Psoas muscle (tissue), 8 donors: ENCODE data around the gene CDK5R2. TPM values are rescaled to one million over a fixed set of nuclear protein-coding genes. Genes with fewer than 3 reads are reported as not detected.

Source experiments
- ATAC-seq, 4 donors: fragments of 200-7000 bp; cut with Tn5 transposase; one replicate each; pipeline ENCODE4 v1.9.1; 2020; ENCODE audit warnings: moderate library complexity in 3 of 4, mild to moderate bottlenecking in 2 of 4
- DNase-seq, 2 donors: peaks; one replicate each; pipeline ENCODE4 v3.0.0-alpha.2; 2020
- H3K27ac ChIP-seq: fragments of 200-600 bp; one replicate; pipeline ENCODE4 v1.8.0; 2022
- H3K27me3 ChIP-seq, 3 donors: fragments of 200-600 bp in 1 of 3; one replicate each; pipeline versions ENCODE4 v1.6.1 to v1.8.0; 2013 to 2022; ENCODE audit warnings: low read length in 2 of 3, mild to moderate bottlenecking in 2 of 3, moderate library complexity in 1 of 3; ENCODE audit not compliant: insufficient read depth in 3 of 3
- H3K36me3 ChIP-seq, 2 donors: fragments of 200-600 bp in 1 of 2; one replicate each; pipeline versions ENCODE4 v1.6.1 to v1.8.0; 2013 to 2022; ENCODE audit warnings: low read depth in 1 of 2, mild to moderate bottlenecking in 1 of 2, moderate library complexity in 1 of 2; ENCODE audit not compliant: insufficient read depth in 1 of 2
- H3K4me1 ChIP-seq: fragments of 200-600 bp; one replicate; pipeline ENCODE4 v1.8.0; 2022
- H3K4me3 ChIP-seq: fragments of 200-600 bp; one replicate; pipeline ENCODE4 v1.8.0; 2022; ENCODE audit warnings: mild to moderate bottlenecking
- H3K9me3 ChIP-seq: fragments of 200-600 bp; one replicate; pipeline ENCODE4 v1.8.0; 2022
- CTCF ChIP-seq: fragments of 200-600 bp; IDR thresholded peaks from one replicate; pipeline ENCODE4 v1.8.0; 2022; ENCODE audit warnings: antibody characterized with exemption
- WGBS, 3 donors: extraction: QIAGEN DNeasy Blood & Tissue Kit; methylation state at CpG; one replicate each; pipeline versions ENCODE4 v1.1.6 to v1.1.7; 2013; 5-methylcytosine and 5-hydroxymethylcytosine counted together
- intact Hi-C, 2 donors: fragments of 100-400 bp; cut with DNase I; formaldehyde crosslinking; loops; one replicate each; pipeline versions ENCODE4 v1.11.0 to v1.14.2; 2022
- polyA plus RNA-seq, 3 donors: library from polyadenylated mRNA; stranded (reverse); fragments of 200-250 nt; gene quantifications; one replicate each; pipeline ENCODE4 v1.2.3, GENCODE V29; 2013
- total RNA-seq, 4 donors: library from RNA; stranded (reverse); fragmentation: NEBNext Ultra II Directional in 2 of 4; extraction: Animal tissue kit (Norgen Biotek cat#: 25700) in 2 of 4; gene quantifications; one replicate each; pipeline versions ENCODE4 v1.2.1 to v1.2.4, GENCODE V29; 2021 to 2023
- donor health status: healthy with polysubstance abuse.
- donor health status: DM: no; HTN: no; CAD: no; lungs with moderate emphysema.
- donor health status: Bipolar disorder and iron deficiency.
- donor health status: healthy.
- donor health status: DM: yes; HTN: yes; CAD: no.
- donor health status: DM: no; HTN: no; CAD: no.
- donor health status: DM: no; HTN: no; CAD: no.
- donor health status: DM: yes; HTN: yes; CAD: no.

Gene CDK5R2
- total and polyA plus RNA-seq, 7 donors, result 0.03 TPM; not detected in 6

- intact Hi-C loops, result no loop called here
- ATAC-seq, result no peak
Observed at GRCh38 chr2:218988650-218989049, 29.2 kb downstream of the CDK5R2 start.

DNA sequence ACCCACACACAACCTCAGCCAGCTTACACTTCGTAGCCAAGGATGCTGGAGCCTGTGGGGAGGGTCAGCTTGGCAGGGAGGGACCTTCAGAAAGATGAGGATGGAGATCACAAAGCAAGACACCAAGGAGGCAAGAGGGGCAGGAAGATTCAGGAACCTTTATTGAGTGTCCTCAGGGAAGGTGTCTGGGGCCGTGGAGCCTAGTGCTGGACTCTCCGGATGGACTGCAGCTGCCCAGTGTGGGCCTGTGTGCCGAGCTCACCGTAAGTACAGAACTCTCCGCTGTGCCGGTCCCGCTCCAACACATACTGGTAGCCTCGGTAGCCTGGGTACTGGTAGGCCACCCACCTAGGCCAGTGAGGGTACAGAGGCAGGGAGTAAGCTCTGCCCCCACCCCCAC lies 30.6 kb downstream of the CDK5R2 start:
- Histone ChIP-seq H3K4me1 (peaks cover 12% of the 10 kb centered on the region), H3K27ac (no peak overlapping the region), H3K9me3 (no peaks in the 10 kb centered on the region), H3K36me3 (no peaks in the 10 kb centered on the region), H3K27me3 (peaks cover 0 to 98% (median 51%) of the 10 kb centered on the region in 3 donors), H3K4me3 (no peak overlapping the region)
- 5 to 13% (median 13%) methylated on average over 7 to 9 of the region's 9 CpGs for WGBS, 3 donors
- DNase-seq (no peak), ATAC-seq (no peak)
- intact Hi-C loops, result no loop called here
- TF ChIP-seq CTCF, result no peak

More at GRCh38 chr2:218988650-218989049, 29.2 kb downstream of the CDK5R2 start:
- no peak for TF ChIP-seq CTCF
- Histone ChIP-seq H3K9me3 (no peaks in the 10 kb centered on the region), H3K36me3 (no peaks in the 10 kb centered on the region), H3K27ac (no peak overlapping the region), H3K4me3 (no peak overlapping the region), H3K4me1 (peaks cover 13% of the 10 kb centered on the region), H3K27me3 (peaks cover 0 to 100% (median 52%) of the 10 kb centered on the region in 3 donors)
- peak in 1 of 2 donors; percentile 19 for DNase-seq
- WGBS, 3 donors, result 24 to 40% (median 35%) methylated on average over 2 of the region's 2 CpGs

DNA sequence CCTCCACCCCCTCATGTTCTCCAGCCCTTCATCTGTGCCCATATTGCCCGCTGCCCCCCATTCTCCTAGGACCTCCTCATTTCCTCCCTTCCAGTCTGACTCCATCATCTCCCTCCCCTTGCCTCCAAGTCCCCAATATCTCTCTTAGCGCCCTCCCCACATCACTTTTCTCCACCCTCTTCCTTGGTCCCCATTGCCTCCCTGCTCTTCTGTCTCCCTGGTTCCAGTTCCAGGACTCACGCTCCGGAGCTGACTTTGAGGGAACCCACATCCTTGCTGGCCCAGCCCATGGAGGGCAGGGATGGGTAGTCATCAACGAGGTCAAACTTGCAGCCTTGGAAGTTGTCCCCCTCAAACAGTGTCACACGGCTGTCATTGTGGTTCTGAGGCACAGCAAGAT lies 31.1 kb downstream of the CDK5R2 start:
- WGBS, 3 donors, result 15 to 16% (median 16%) methylated on average over 6 of the region's 6 CpGs
- ATAC-seq, result no peak

GRCh38 chr2:218991674-218992168 lies 32.3 kb downstream of the CDK5R2 start:
- Histone ChIP-seq H3K27me3 (peaks cover 0 to 95% (median 50%) of the 10 kb centered on the region in 3 donors), H3K4me1 (peaks cover 15% of the 10 kb centered on the region), H3K27ac (no peak overlapping the region), H3K9me3 (no peaks in the 10 kb centered on the region), H3K4me3 (no peak overlapping the region), H3K36me3 (no peaks in the 10 kb centered on the region)
- no peak for TF ChIP-seq CTCF
- DNase-seq, result peak in 1 of 2 donors; percentile 18
- intact Hi-C loops, result no loop called here
- WGBS, 3 donors, result 8 to 18% (median 8%) methylated on average over 13 of the region's 13 CpGs
- no peak for ATAC-seq

More for the DNA sequence above, 31.1 kb downstream of the CDK5R2 start:
- H3K27ac ChIP-seq, result no peak overlapping the region
- no peak overlapping the region for H3K4me3 ChIP-seq
- peaks cover 12% of the 10 kb centered on the region for H3K4me1 ChIP-seq
- no peaks in the 10 kb centered on the region for H3K9me3 ChIP-seq
- peaks cover 0 to 98% (median 51%) of the 10 kb centered on the region in 3 donors for H3K27me3 ChIP-seq
- intact Hi-C loops, result no loop called here
- no peak for TF ChIP-seq CTCF
- H3K36me3 ChIP-seq, result no peaks in the 10 kb centered on the region
- no peak for DNase-seq

GRCh38 chr2:218992196-218992595 lies 32.7 kb downstream of the CDK5R2 start:
- intact Hi-C loops, result no loop called here
- H3K4me3 ChIP-seq, result no peak overlapping the region
- H3K36me3 ChIP-seq, result no peaks in the 10 kb centered on the region
- H3K27me3 ChIP-seq, result peaks cover 0 to 93% (median 50%) of the 10 kb centered on the region in 3 donors
- ATAC-seq (no peak), DNase-seq (peak in 1 of 2 donors; percentile 14)
- H3K9me3 ChIP-seq, result no peaks in the 10 kb centered on the region
- no peak overlapping the region for H3K27ac ChIP-seq
- peaks cover 15% of the 10 kb centered on the region for H3K4me1 ChIP-seq
- no peak for TF ChIP-seq CTCF
- 14 to 21% (median 15%) methylated on average over 7 of the region's 7 CpGs for WGBS, 3 donors
